Stimulated activated CD8-positive, alpha-beta memory T cell treated with anti-CD3 and anti-CD28 coated beads, Interleukin-4, amount 100 ng/mL, for 48 hours (primary cell): Measurements from ENCODE around the gene ABCB10.

Source experiments
- DNase-seq: peaks from one replicate; pipeline ENCODE4 v3.0.0-alpha.2; 2020

ABCB10 gene

DNA sequence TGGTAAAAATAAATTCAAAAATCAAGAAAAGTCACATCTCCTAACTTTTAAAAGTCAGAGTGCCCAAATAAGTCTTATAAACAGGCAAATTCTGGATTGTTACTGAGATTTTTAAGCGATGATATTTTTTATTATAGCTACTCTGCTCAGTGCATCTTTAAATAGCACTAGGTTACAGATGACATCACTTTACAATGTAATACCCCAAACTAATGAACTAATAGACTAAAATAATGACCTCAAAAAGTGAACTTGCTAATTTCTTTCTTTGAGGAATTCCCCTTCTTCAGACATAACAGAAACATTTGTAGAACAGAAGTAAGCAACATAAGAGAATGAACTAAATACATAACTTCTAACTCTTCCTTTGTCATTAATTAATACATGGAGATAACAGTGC lies 91.6 kb downstream of the ABCB10 start:
- DNase-seq: no peak
